CD14-positive monocyte (primary cell): Measurements from ENCODE around the gene AFAP1L1. TPM values are rescaled to one million over a fixed set of nuclear protein-coding genes. Genes with fewer than 3 reads are reported as not detected.

Experiments used
- DNase-seq, 3 donors: peaks; one replicate each; pipeline ENCODE4 v3.0.0-alpha.2; 2011 to 2022
- H2AFZ ChIP-seq: 2 replicates; pipeline ENCODE4 v1.6.0; 2012; ENCODE audit warnings: mild to moderate bottlenecking, low read depth, low read length, inconsistent platforms; ENCODE audit not compliant: insufficient read depth, poor library complexity, severe bottlenecking
- H3K27ac ChIP-seq, 2 donors: 1 replicate in 1 of 2; 2 replicates in 1 of 2; pipeline ENCODE4 v1.5.1; 2012 to 2013; ENCODE audit warnings: low read length in 2 of 2, control low read depth in 1 of 2, inconsistent platforms in 1 of 2, low read depth in 1 of 2, mild to moderate bottlenecking in 1 of 2
- H3K27me3 ChIP-seq, 2 donors: one replicate each; pipeline versions ENCODE4 v1.6.0 to v1.6.1; 2011 to 2013; ENCODE audit warnings: low read length in 2 of 2; ENCODE audit not compliant: control insufficient read depth in 2 of 2, insufficient read depth in 2 of 2
- H3K36me3 ChIP-seq, 2 donors: replicated peaks in 1 of 2; 1 replicate in 1 of 2; 2 replicates in 1 of 2; pipeline versions ENCODE4 v1.5.1 to v1.6.1; 2012 to 2013; ENCODE audit warnings: low read length in 2 of 2, control low read depth in 1 of 2, inconsistent platforms in 1 of 2, mild to moderate bottlenecking in 1 of 2; ENCODE audit not compliant: insufficient read depth in 2 of 2, control insufficient read depth in 1 of 2
- H3K4me1 ChIP-seq, 2 donors: 1 replicate in 1 of 2; 2 replicates in 1 of 2; pipeline versions ENCODE4 v1.5.1 to v1.6.1; 2012 to 2013; ENCODE audit warnings: low read length in 2 of 2, control low read depth in 1 of 2, inconsistent platforms in 1 of 2, mild to moderate bottlenecking in 1 of 2, moderate library complexity in 1 of 2; ENCODE audit not compliant: insufficient read depth in 2 of 2, control insufficient read depth in 1 of 2
- H3K4me2 ChIP-seq: replicated peaks from 2 replicates; pipeline ENCODE3; 2012; ENCODE audit warnings: low read length, moderate library complexity, mild to moderate bottlenecking; ENCODE audit not compliant: poor library complexity, severe bottlenecking; ENCODE audit errors: extremely low read depth
- H3K4me3 ChIP-seq, 3 experiments: fragments of 200-600 bp in 1 of 3; sonication (generic) in 1 of 3; replicated peaks in 1 of 3; 1 replicate in 2 of 3; 2 replicates in 1 of 3; pipeline ENCODE4 v1.5.1; 2011 to 2013; ENCODE audit warnings: low read length in 3 of 3, mild to moderate bottlenecking in 3 of 3, control low read depth in 2 of 3, low read depth in 2 of 3, inconsistent platforms in 1 of 3, moderate library complexity in 1 of 3
- H3K79me2 ChIP-seq: 2 replicates; pipeline ENCODE4 v1.6.0; 2012; ENCODE audit warnings: mild to moderate bottlenecking, control low read depth, inconsistent platforms, low read length, moderate library complexity; ENCODE audit not compliant: insufficient read depth
- H3K9ac ChIP-seq: 2 replicates; pipeline ENCODE4 v1.6.0; 2017; ENCODE audit warnings: low read length, mild to moderate bottlenecking; ENCODE audit not compliant: insufficient read depth, poor library complexity, severe bottlenecking
- H3K9me3 ChIP-seq, 2 donors: replicated peaks in 1 of 2; 1 replicate in 1 of 2; 2 replicates in 1 of 2; pipeline versions ENCODE4 v1.5.1 to v1.6.1; 2012 to 2013; ENCODE audit warnings: low read length in 2 of 2, control low read depth in 1 of 2; ENCODE audit not compliant: control insufficient read depth in 1 of 2, insufficient read depth in 1 of 2
- H4K20me1 ChIP-seq: 2 replicates; pipeline ENCODE4 v1.6.0; 2012; ENCODE audit warnings: mild to moderate bottlenecking, low read length, control low read depth, moderate library complexity; ENCODE audit not compliant: insufficient read depth
- H3K27ac Mint-ChIP-seq, 7 donors: one replicate each; pipeline ENCODE4 v1.8.0; 2020; ENCODE audit warnings: mild to moderate bottlenecking in 7 of 7, mixed read lengths in 7 of 7, moderate library complexity in 6 of 7, inconsistent platforms in 2 of 7
- H3K27me3 Mint-ChIP-seq, 3 donors: one replicate each; pipeline ENCODE4 v1.8.0; 2021 to 2022; ENCODE audit warnings: low read depth in 3 of 3, mild to moderate bottlenecking in 3 of 3, mixed read lengths in 3 of 3, moderate library complexity in 3 of 3, inconsistent platforms in 1 of 3
- H3K36me3 Mint-ChIP-seq, 2 donors: one replicate each; pipeline ENCODE4 v1.8.0; 2020; ENCODE audit warnings: mixed read lengths in 2 of 2, inconsistent platforms in 1 of 2, mild to moderate bottlenecking in 1 of 2
- H3K4me1 Mint-ChIP-seq: one replicate; pipeline ENCODE4 v1.8.0; 2020; ENCODE audit warnings: mild to moderate bottlenecking, mixed read lengths
- H3K4me3 Mint-ChIP-seq, 2 donors: one replicate each; pipeline ENCODE4 v1.8.0; 2020; ENCODE audit warnings: mild to moderate bottlenecking in 2 of 2, mixed read lengths in 2 of 2, moderate library complexity in 1 of 2
- H3K9me3 Mint-ChIP-seq, 7 donors: one replicate each; pipeline ENCODE4 v1.8.0; 2020 to 2022; ENCODE audit warnings: mixed read lengths in 7 of 7, mild to moderate bottlenecking in 6 of 7, moderate library complexity in 6 of 7, inconsistent platforms in 2 of 7
- CTCF ChIP-seq: fragments of 200-600 bp; IDR thresholded peaks from one replicate; pipeline ENCODE4 v1.8.0; 2022; ENCODE audit warnings: antibody characterized with exemption, mild to moderate bottlenecking
- WGBS: methylation state at CpG from one replicate; pipeline ENCODE4 v1.1.5; 2013; ENCODE audit warnings: missing lambda C conversion rate; ENCODE audit not compliant: insufficient coverage; 5-methylcytosine and 5-hydroxymethylcytosine counted together
- intact Hi-C, 2 donors: fragments of 100-400 bp; cut with micrococcal nuclease; formaldehyde crosslinking; loops; one replicate each; pipeline versions ENCODE4 v1.15.0 to v1.15.1; 2023
- polyA plus RNA-seq, 3 donors: library from polyadenylated mRNA; depleted of rRNA in 1 of 3; unstranded in 2 of 3; stranded (reverse) in 1 of 3; fragments of 300-500 nt in 2 of 3; fragments of >200 nt in 1 of 3; fragmentation: Illumina TruSeq in 2 of 3; gene quantifications; 1 replicate in 2 of 3; 2 replicates in 1 of 3; pipeline ENCODE4 v1.2.3, GENCODE V29; 2012 to 2021

The AFAP1L1 gene
- polyA plus RNA-seq, 3 donors = not detected

DNA sequence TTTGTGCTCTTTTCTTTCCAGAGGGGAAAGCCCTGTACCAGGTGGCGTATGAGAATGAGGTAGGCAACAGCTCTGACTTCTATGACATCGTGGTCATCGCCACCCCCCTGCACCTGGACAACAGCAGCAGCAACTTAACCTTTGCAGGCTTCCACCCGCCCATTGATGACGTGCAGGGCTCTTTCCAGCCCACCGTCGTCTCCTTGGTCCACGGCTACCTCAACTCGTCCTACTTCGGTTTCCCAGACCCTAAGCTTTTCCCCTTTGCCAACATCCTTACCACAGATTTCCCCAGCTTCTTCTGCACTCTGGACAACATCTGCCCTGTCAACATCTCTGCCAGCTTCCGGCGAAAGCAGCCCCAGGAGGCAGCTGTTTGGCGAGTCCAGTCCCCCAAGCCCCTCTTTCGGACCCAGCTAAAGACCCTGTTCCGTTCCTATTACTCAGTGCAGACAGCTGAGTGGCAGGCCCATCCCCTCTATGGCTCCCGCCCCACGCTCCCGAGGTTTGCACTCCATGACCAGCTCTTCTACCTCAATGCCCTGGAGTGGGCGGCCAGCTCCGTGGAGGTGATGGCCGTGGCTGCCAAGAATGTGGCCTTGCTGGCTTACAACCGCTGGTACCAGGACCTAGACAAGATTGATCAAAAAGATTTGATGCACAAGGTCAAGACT is 96.5 kb downstream of the AFAP1L1 start:
- H3K27me3 ChIP-seq = no peaks in the 10 kb centered on the region
- H3K4me1 ChIP-seq = no peaks in the 10 kb centered on the region
- no peaks in the 10 kb centered on the region for H3K79me2 ChIP-seq
- Mint-ChIP-seq H3K4me3 (no peak overlapping the region), H3K4me1 (peaks cover 8% of the 10 kb centered on the region), H3K27ac (peak overlapping the region in 2 of 7 donors; percentile 36 to 70), H3K36me3 (peaks cover 19 to 24% of the 10 kb centered on the region in 2 donors), H3K27me3 (peaks cover 0 to 4% (median 2%) of the 10 kb centered on the region in 3 donors), H3K9me3 (no peaks in the 10 kb centered on the region)
- no peaks in the 10 kb centered on the region for H3K9me3 ChIP-seq
- no peak overlapping the region for H3K27ac ChIP-seq
- intact Hi-C loops = loop anchor here in 1 of 2 donors (5.0 kb wide), 1 partner anchor 199 kb away; no protein-coding TSS in a partner anchor
- no peak overlapping the region for H3K4me3 ChIP-seq
- no peak for DNase-seq
- no peak overlapping the region for H3K4me2 ChIP-seq
- WGBS = 96% methylated on average over 21 of the region's 22 CpGs
- TF ChIP-seq CTCF = no peak
- no peak overlapping the region for H2AFZ ChIP-seq
- no peak overlapping the region for H3K9ac ChIP-seq
- peaks cover 2 to 6% of the 10 kb centered on the region in 2 donors for H3K36me3 ChIP-seq
- no peaks in the 10 kb centered on the region for H4K20me1 ChIP-seq

DNA sequence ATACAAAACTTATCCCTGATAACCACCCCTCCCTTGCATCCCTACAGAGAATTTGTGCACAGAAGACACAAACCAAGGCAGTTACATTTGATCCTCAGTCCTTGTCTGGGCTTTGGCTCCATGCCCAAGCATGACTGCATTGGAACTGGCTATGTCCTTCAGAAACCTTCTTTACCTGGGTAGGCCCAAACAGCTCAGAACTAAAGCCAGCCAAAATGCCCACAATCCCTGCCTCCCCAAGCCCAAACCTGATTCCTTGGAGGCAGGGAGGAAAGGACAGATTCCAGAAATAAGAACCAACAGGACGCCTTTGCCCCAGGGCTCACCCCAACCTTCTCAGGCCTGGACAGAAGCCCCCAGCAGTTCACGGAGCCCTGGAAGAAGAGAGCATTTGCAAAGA is 99.2 kb downstream of the AFAP1L1 start:
- H3K4me1 Mint-ChIP-seq = peaks cover 8% of the 10 kb centered on the region
- Histone ChIP-seq H2AFZ (no peak overlapping the region), H3K36me3 (peaks cover 0 to 2% of the 10 kb centered on the region in 2 donors), H3K9ac (no peak overlapping the region), H3K27ac (no peak overlapping the region), H3K4me1 (no peaks in the 10 kb centered on the region), H3K9me3 (no peaks in the 10 kb centered on the region), H3K4me2 (no peak overlapping the region), H4K20me1 (no peaks in the 10 kb centered on the region), H3K27me3 (no peaks in the 10 kb centered on the region), H3K4me3 (no peak overlapping the region), H3K79me2 (no peaks in the 10 kb centered on the region)
- no peak for TF ChIP-seq CTCF
- DNase-seq = no peak
- no peaks in the 10 kb centered on the region for H3K9me3 Mint-ChIP-seq
- no peak overlapping the region for H3K27ac Mint-ChIP-seq
- H3K36me3 Mint-ChIP-seq = peaks cover 6 to 10% of the 10 kb centered on the region in 2 donors
- intact Hi-C loops = loop anchor here (2.0 to 5.0 kb wide), 2 partner anchors 54 to 56 kb away; no protein-coding TSS in a partner anchor
- no peak overlapping the region for H3K4me3 Mint-ChIP-seq
- peaks cover 0 to 5% (median 3%) of the 10 kb centered on the region in 3 donors for H3K27me3 Mint-ChIP-seq
- WGBS = 100% methylated on average over 1 of the region's 2 CpGs
